ENCODE data around the gene NWD2.

NWD2 gene

GRCh38 chr4:37427193-37427592 is 182.7 kb downstream of the NWD2 start:
- H3K4me1 ChIP-seq (ENCODE audit: insufficient read depth, insufficient read length): no peaks in the 10 kb centered on the region
- no peak overlapping the region for H3K4me3 ChIP-seq (ENCODE audit: insufficient read length, low read depth)
- no peaks in the 10 kb centered on the region for H3K27me3 ChIP-seq (ENCODE audit: insufficient read depth, insufficient read length)
- no peaks in the 10 kb centered on the region for H3K36me3 ChIP-seq (ENCODE audit: insufficient read depth, insufficient read length, low read length)
- no peak overlapping the region for H3K9ac ChIP-seq (ENCODE audit: insufficient read length, low read depth)
- H3K9me3 ChIP-seq (ENCODE audit: insufficient read depth, low read length): no peaks in the 10 kb centered on the region
- no peak for DNase-seq (ENCODE audit: low read depth, low spot score)
- TF ChIP-seq YY1 (IDR thresholded peaks at IDR 0.05; ENCODE audit: insufficient read depth, insufficient read length) (no peak), SUZ12 (IDR thresholded peaks at IDR 0.05; ENCODE audit: extremely low read depth, insufficient read depth, insufficient read length) (no peak), ZNF274 (IDR thresholded peaks at IDR 0.05; ENCODE audit: low read depth, low read length) (no peak)

- Histone ChIP-seq H3K27me3 (ENCODE audit: insufficient read depth, insufficient read length) (no peaks in the 10 kb centered on the region), H3K36me3 (ENCODE audit: insufficient read depth, insufficient read length, low read length) (no peaks in the 10 kb centered on the region), H3K4me1 (ENCODE audit: insufficient read depth, insufficient read length) (no peaks in the 10 kb centered on the region), H3K9ac (ENCODE audit: insufficient read length, low read depth) (no peak overlapping the region), H3K4me3 (ENCODE audit: insufficient read length, low read depth) (no peak overlapping the region), H3K9me3 (ENCODE audit: insufficient read depth, low read length) (no peaks in the 10 kb centered on the region)
- no peak for DNase-seq (ENCODE audit: low read depth, low spot score)
- TF ChIP-seq ZNF274 (IDR thresholded peaks at IDR 0.05; ENCODE audit: low read depth, low read length) (no peak), YY1 (IDR thresholded peaks at IDR 0.05; ENCODE audit: insufficient read depth, insufficient read length) (no peak), SUZ12 (IDR thresholded peaks at IDR 0.05; ENCODE audit: extremely low read depth, insufficient read depth, insufficient read length) (no peak)
Observed at GRCh38 chr4:37429906-37430305, 185.4 kb downstream of the NWD2 start.

GRCh38 chr4:37430718-37431416 is 186.3 kb downstream of the NWD2 start:
- TF ChIP-seq SUZ12 (IDR thresholded peaks at IDR 0.05; ENCODE audit: extremely low read depth, insufficient read depth, insufficient read length) (no peak), ZNF274 (IDR thresholded peaks at IDR 0.05; ENCODE audit: low read depth, low read length) (no peak), YY1 (IDR thresholded peaks at IDR 0.05; ENCODE audit: insufficient read depth, insufficient read length) (no peak)
- no peak overlapping the region for H3K9ac ChIP-seq (ENCODE audit: insufficient read length, low read depth)
- no peaks in the 10 kb centered on the region for H3K36me3 ChIP-seq (ENCODE audit: insufficient read depth, insufficient read length, low read length)
- no peak for DNase-seq (ENCODE audit: low read depth, low spot score)
- no peaks in the 10 kb centered on the region for H3K27me3 ChIP-seq (ENCODE audit: insufficient read depth, insufficient read length)
- no peaks in the 10 kb centered on the region for H3K4me1 ChIP-seq (ENCODE audit: insufficient read depth, insufficient read length)
- H3K9me3 ChIP-seq (ENCODE audit: insufficient read depth, low read length): no peaks in the 10 kb centered on the region
- H3K4me3 ChIP-seq (ENCODE audit: insufficient read length, low read depth): no peak overlapping the region

GRCh38 chr4:37431417-37431743 is 186.8 kb downstream of the NWD2 start:
- Histone ChIP-seq H3K9me3 (ENCODE audit: insufficient read depth, low read length) (no peaks in the 10 kb centered on the region), H3K9ac (ENCODE audit: insufficient read length, low read depth) (no peak overlapping the region), H3K36me3 (ENCODE audit: insufficient read depth, insufficient read length, low read length) (no peaks in the 10 kb centered on the region), H3K4me3 (ENCODE audit: insufficient read length, low read depth) (no peak overlapping the region), H3K4me1 (ENCODE audit: insufficient read depth, insufficient read length) (no peaks in the 10 kb centered on the region), H3K27me3 (ENCODE audit: insufficient read depth, insufficient read length) (no peaks in the 10 kb centered on the region)
- no peak for DNase-seq (ENCODE audit: low read depth, low spot score)
- no peak for TF ChIP-seq YY1 (IDR thresholded peaks at IDR 0.05; ENCODE audit: insufficient read depth, insufficient read length)
- TF ChIP-seq SUZ12 (IDR thresholded peaks at IDR 0.05; ENCODE audit: extremely low read depth, insufficient read depth, insufficient read length): no peak
- TF ChIP-seq ZNF274 (IDR thresholded peaks at IDR 0.05; ENCODE audit: low read depth, low read length): no peak

GRCh38 chr4:37434469-37434868 is 189.9 kb downstream of the NWD2 start:
- DNase-seq (ENCODE audit: low read depth, low spot score): no peak
- Histone ChIP-seq H3K4me1 (ENCODE audit: insufficient read depth, insufficient read length) (no peaks in the 10 kb centered on the region), H3K27me3 (ENCODE audit: insufficient read depth, insufficient read length) (no peaks in the 10 kb centered on the region), H3K4me3 (ENCODE audit: insufficient read length, low read depth) (no peak overlapping the region), H3K9ac (ENCODE audit: insufficient read length, low read depth) (no peak overlapping the region), H3K9me3 (ENCODE audit: insufficient read depth, low read length) (no peaks in the 10 kb centered on the region), H3K36me3 (ENCODE audit: insufficient read depth, insufficient read length, low read length) (no peaks in the 10 kb centered on the region)
- TF ChIP-seq ZNF274 (IDR thresholded peaks at IDR 0.05; ENCODE audit: low read depth, low read length) (no peak), YY1 (IDR thresholded peaks at IDR 0.05; ENCODE audit: insufficient read depth, insufficient read length) (no peak), SUZ12 (IDR thresholded peaks at IDR 0.05; ENCODE audit: extremely low read depth, insufficient read depth, insufficient read length) (no peak)

- no peak for DNase-seq (ENCODE audit: low read depth, low spot score)
- Histone ChIP-seq H3K4me3 (ENCODE audit: insufficient read length, low read depth) (no peak overlapping the region), H3K27me3 (ENCODE audit: insufficient read depth, insufficient read length) (no peaks in the 10 kb centered on the region), H3K9ac (ENCODE audit: insufficient read length, low read depth) (no peak overlapping the region), H3K9me3 (ENCODE audit: insufficient read depth, low read length) (no peaks in the 10 kb centered on the region), H3K36me3 (ENCODE audit: insufficient read depth, insufficient read length, low read length) (no peaks in the 10 kb centered on the region), H3K4me1 (ENCODE audit: insufficient read depth, insufficient read length) (no peaks in the 10 kb centered on the region)
- TF ChIP-seq ZNF274 (IDR thresholded peaks at IDR 0.05; ENCODE audit: low read depth, low read length) (no peak), YY1 (IDR thresholded peaks at IDR 0.05; ENCODE audit: insufficient read depth, insufficient read length) (no peak)
Observed at GRCh38 chr4:37436546-37436945, 192.0 kb downstream of the NWD2 start.

GRCh38 chr4:37437163-37437562 is 192.6 kb downstream of the NWD2 start:
- Histone ChIP-seq H3K27me3 (ENCODE audit: insufficient read depth, insufficient read length) (no peaks in the 10 kb centered on the region), H3K9ac (ENCODE audit: insufficient read length, low read depth) (no peak overlapping the region), H3K36me3 (ENCODE audit: insufficient read depth, insufficient read length, low read length) (no peaks in the 10 kb centered on the region), H3K4me3 (ENCODE audit: insufficient read length, low read depth) (no peak overlapping the region), H3K4me1 (ENCODE audit: insufficient read depth, insufficient read length) (no peaks in the 10 kb centered on the region), H3K9me3 (ENCODE audit: insufficient read depth, low read length) (no peaks in the 10 kb centered on the region)
- no peak for DNase-seq (ENCODE audit: low read depth, low spot score)
- no peak for TF ChIP-seq ZNF274 (IDR thresholded peaks at IDR 0.05; ENCODE audit: low read depth, low read length)
- no peak for TF ChIP-seq SUZ12 (IDR thresholded peaks at IDR 0.05; ENCODE audit: extremely low read depth, insufficient read depth, insufficient read length)
- no peak for TF ChIP-seq YY1 (IDR thresholded peaks at IDR 0.05; ENCODE audit: insufficient read depth, insufficient read length)

Measured in NT2/D1 (cell line).